VCaP (cell line): ENCODE data around the gene DHX8.

Experiments
- H3K27ac ChIP-seq: fragments of 450-650 bp; 2 replicates; pipeline ENCODE4 v1.5.1; 2017
- TF ChIP-seq, protein P1 (sequence below): fragments of 450-650 bp; conservative IDR thresholded peaks from 2 replicates; pipeline ENCODE4 v1.5.1; 2017; ENCODE audit warnings: mild to moderate bottlenecking, moderate library complexity

DHX8 gene

GRCh38 chr17:43517615-43518386 is 34.0 kb downstream of the DHX8 start:
- TF ChIP-seq, protein P1, sequence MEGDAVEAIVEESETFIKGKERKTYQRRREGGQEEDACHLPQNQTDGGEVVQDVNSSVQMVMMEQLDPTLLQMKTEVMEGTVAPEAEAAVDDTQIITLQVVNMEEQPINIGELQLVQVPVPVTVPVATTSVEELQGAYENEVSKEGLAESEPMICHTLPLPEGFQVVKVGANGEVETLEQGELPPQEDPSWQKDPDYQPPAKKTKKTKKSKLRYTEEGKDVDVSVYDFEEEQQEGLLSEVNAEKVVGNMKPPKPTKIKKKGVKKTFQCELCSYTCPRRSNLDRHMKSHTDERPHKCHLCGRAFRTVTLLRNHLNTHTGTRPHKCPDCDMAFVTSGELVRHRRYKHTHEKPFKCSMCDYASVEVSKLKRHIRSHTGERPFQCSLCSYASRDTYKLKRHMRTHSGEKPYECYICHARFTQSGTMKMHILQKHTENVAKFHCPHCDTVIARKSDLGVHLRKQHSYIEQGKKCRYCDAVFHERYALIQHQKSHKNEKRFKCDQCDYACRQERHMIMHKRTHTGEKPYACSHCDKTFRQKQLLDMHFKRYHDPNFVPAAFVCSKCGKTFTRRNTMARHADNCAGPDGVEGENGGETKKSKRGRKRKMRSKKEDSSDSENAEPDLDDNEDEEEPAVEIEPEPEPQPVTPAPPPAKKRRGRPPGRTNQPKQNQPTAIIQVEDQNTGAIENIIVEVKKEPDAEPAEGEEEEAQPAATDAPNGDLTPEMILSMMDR = no peak
- peak overlapping the region; percentile 77 for H3K27ac ChIP-seq

DNA sequence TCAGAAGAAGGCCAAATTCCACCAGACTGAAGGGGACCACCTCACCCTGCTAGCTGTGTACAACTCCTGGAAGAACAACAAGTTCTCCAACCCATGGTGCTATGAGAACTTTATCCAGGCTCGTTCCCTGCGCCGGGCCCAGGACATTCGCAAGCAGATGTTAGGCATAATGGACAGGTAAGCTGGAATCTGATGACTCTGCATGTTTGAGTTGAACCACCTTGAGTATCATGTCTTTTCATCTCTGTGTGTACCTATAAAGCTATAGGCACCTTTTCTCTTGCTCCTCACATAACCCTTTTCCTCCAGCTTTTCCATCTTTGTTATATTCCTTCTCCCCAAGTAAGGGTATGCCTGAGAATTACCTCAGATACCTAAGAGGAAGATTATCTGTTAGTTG is 37.6 kb downstream of the DHX8 start:
- TF ChIP-seq, protein P1 = no peak
- no peak overlapping the region for H3K27ac ChIP-seq

- no peak overlapping the region for H3K27ac ChIP-seq
- TF ChIP-seq, protein P1 = no peak
Measured at GRCh38 chr17:43524945-43525575, 41.3 kb downstream of the DHX8 start.

GRCh38 chr17:43526886-43527648 is 43.3 kb downstream of the DHX8 start:
- H3K27ac ChIP-seq = no peak overlapping the region

GRCh38 chr17:43528319-43528987 is 44.7 kb downstream of the DHX8 start:
- TF ChIP-seq, protein P1 = no peak
- no peak overlapping the region for H3K27ac ChIP-seq

More at GRCh38 chr17:43526886-43527648, 43.3 kb downstream of the DHX8 start:
- TF ChIP-seq, protein P1 = no peak

DNA sequence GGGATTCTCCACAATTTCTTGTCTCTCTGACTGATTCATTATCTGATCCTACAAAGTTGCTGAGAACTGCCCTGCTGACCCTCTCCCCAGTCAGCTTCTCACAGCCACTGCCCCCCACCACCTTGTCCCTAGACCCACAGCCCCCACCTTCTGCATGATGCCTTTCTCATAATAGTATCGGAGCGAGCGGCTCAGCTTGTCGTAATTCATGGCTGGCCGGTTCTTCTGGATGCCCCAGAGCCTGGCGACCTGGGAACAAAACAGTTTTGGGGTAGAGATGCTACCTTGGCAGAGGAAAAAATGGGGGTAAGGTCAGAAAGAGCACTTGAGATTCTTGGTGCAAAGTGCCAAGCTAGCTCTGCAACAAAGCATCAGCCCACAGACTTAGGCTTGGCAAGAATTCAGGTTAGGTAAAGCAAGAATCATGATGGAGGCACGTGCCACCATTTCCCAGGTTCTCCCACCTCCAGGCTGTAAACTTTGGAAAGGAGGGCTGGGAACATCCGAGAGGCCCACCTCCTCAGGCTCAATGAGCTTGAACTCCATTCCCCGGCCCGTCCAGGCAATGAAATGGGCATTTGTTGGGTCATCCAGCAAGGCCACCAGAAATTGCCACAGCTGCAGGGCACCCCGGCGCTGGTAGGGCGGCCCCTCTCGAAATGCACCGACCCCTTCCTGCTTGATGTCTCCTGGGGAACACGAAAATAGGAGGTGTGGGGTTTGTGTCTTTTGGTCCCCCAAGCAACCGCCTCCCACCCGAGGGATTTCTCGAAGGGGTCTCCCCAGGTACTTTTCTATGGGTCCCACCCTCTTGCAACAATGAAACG is 45.4 kb downstream of the DHX8 start:
- no peak overlapping the region for H3K27ac ChIP-seq
- TF ChIP-seq, protein P1 = no peak
